ENCODE measurements around the gene GMPR2.

Gene GMPR2

GRCh38 chr14:24254630-24255392, 22.1 kb downstream of the GMPR2 start:
- no peak overlapping the region for H3K27ac ChIP-seq (ENCODE audit: low read depth, low read length)
- no peaks in the 10 kb centered on the region for H3K27me3 ChIP-seq (ENCODE audit: insufficient read depth, low read length)
- no peaks in the 10 kb centered on the region for H3K36me3 ChIP-seq (ENCODE audit: insufficient read depth, low read length)
- no peak overlapping the region for H3K4me3 ChIP-seq (ENCODE audit: low read depth, low read length)
- H3K79me2 ChIP-seq (ENCODE audit: control insufficient read depth, insufficient read depth, low read length, unreplicated experiment): no peaks in the 10 kb centered on the region
- H3K4me1 ChIP-seq (ENCODE audit: control insufficient read depth, insufficient read depth, low read length, unreplicated experiment): peaks cover 29% of the 10 kb centered on the region
- H2AFZ ChIP-seq (ENCODE audit: low read length, unreplicated experiment): no peak overlapping the region

GRCh38 chr14:24255438-24255837, 22.7 kb downstream of the GMPR2 start:
- no peak overlapping the region for H2AFZ ChIP-seq (ENCODE audit: low read length, unreplicated experiment)
- no peak overlapping the region for H3K27ac ChIP-seq (ENCODE audit: low read depth, low read length)
- no peaks in the 10 kb centered on the region for H3K36me3 ChIP-seq (ENCODE audit: insufficient read depth, low read length)
- H3K4me1 ChIP-seq (ENCODE audit: control insufficient read depth, insufficient read depth, low read length, unreplicated experiment): peaks cover 27% of the 10 kb centered on the region
- no peaks in the 10 kb centered on the region for H3K79me2 ChIP-seq (ENCODE audit: control insufficient read depth, insufficient read depth, low read length, unreplicated experiment)
- no peaks in the 10 kb centered on the region for H3K27me3 ChIP-seq (ENCODE audit: insufficient read depth, low read length)
- no peak overlapping the region for H3K4me3 ChIP-seq (ENCODE audit: low read depth, low read length)

- H3K27ac ChIP-seq (ENCODE audit: low read depth, low read length): no peak overlapping the region
- no peak overlapping the region for H3K4me3 ChIP-seq (ENCODE audit: low read depth, low read length)
- H3K27me3 ChIP-seq (ENCODE audit: insufficient read depth, low read length): no peaks in the 10 kb centered on the region
- H3K36me3 ChIP-seq (ENCODE audit: insufficient read depth, low read length): no peaks in the 10 kb centered on the region
- no peak overlapping the region for H2AFZ ChIP-seq (ENCODE audit: low read length, unreplicated experiment)
- no peaks in the 10 kb centered on the region for H3K79me2 ChIP-seq (ENCODE audit: control insufficient read depth, insufficient read depth, low read length, unreplicated experiment)
- peaks cover 20% of the 10 kb centered on the region for H3K4me1 ChIP-seq (ENCODE audit: control insufficient read depth, insufficient read depth, low read length, unreplicated experiment)
Measured at GRCh38 chr14:24255931-24256711, 23.4 kb downstream of the GMPR2 start.

- no peak overlapping the region for H3K27ac ChIP-seq (ENCODE audit: low read depth, low read length)
- no peaks in the 10 kb centered on the region for H3K27me3 ChIP-seq (ENCODE audit: insufficient read depth, low read length)
- H3K79me2 ChIP-seq (ENCODE audit: control insufficient read depth, insufficient read depth, low read length, unreplicated experiment): no peaks in the 10 kb centered on the region
- H3K4me1 ChIP-seq (ENCODE audit: control insufficient read depth, insufficient read depth, low read length, unreplicated experiment): peaks cover 13% of the 10 kb centered on the region
- no peaks in the 10 kb centered on the region for H3K36me3 ChIP-seq (ENCODE audit: insufficient read depth, low read length)
- H2AFZ ChIP-seq (ENCODE audit: low read length, unreplicated experiment): no peak overlapping the region
- H3K4me3 ChIP-seq (ENCODE audit: low read depth, low read length): no peak overlapping the region
Measured at GRCh38 chr14:24256960-24257359, 24.2 kb downstream of the GMPR2 start.

GRCh38 chr14:24258119-24258518, 25.4 kb downstream of the GMPR2 start:
- H3K4me1 ChIP-seq (ENCODE audit: control insufficient read depth, insufficient read depth, low read length, unreplicated experiment): peaks cover 8% of the 10 kb centered on the region
- H3K27me3 ChIP-seq (ENCODE audit: insufficient read depth, low read length): no peaks in the 10 kb centered on the region
- no peaks in the 10 kb centered on the region for H3K79me2 ChIP-seq (ENCODE audit: control insufficient read depth, insufficient read depth, low read length, unreplicated experiment)
- no peak overlapping the region for H3K4me3 ChIP-seq (ENCODE audit: low read depth, low read length)
- H2AFZ ChIP-seq (ENCODE audit: low read length, unreplicated experiment): no peak overlapping the region
- H3K27ac ChIP-seq (ENCODE audit: low read depth, low read length): no peak overlapping the region
- H3K36me3 ChIP-seq (ENCODE audit: insufficient read depth, low read length): no peaks in the 10 kb centered on the region

GRCh38 chr14:24258548-24259265, 26.0 kb downstream of the GMPR2 start:
- no peak overlapping the region for H3K27ac ChIP-seq (ENCODE audit: low read depth, low read length)
- H3K27me3 ChIP-seq (ENCODE audit: insufficient read depth, low read length): no peaks in the 10 kb centered on the region
- H3K4me1 ChIP-seq (ENCODE audit: control insufficient read depth, insufficient read depth, low read length, unreplicated experiment): peaks cover 8% of the 10 kb centered on the region
- no peaks in the 10 kb centered on the region for H3K79me2 ChIP-seq (ENCODE audit: control insufficient read depth, insufficient read depth, low read length, unreplicated experiment)
- H3K36me3 ChIP-seq (ENCODE audit: insufficient read depth, low read length): no peaks in the 10 kb centered on the region
- H3K4me3 ChIP-seq (ENCODE audit: low read depth, low read length): no peak overlapping the region
- no peak overlapping the region for H2AFZ ChIP-seq (ENCODE audit: low read length, unreplicated experiment)

GRCh38 chr14:24259282-24260025, 26.7 kb downstream of the GMPR2 start:
- peaks cover 8% of the 10 kb centered on the region for H3K4me1 ChIP-seq (ENCODE audit: control insufficient read depth, insufficient read depth, low read length, unreplicated experiment)
- H3K27me3 ChIP-seq (ENCODE audit: insufficient read depth, low read length): no peaks in the 10 kb centered on the region
- H3K36me3 ChIP-seq (ENCODE audit: insufficient read depth, low read length): no peaks in the 10 kb centered on the region
- no peak overlapping the region for H3K4me3 ChIP-seq (ENCODE audit: low read depth, low read length)
- no peak overlapping the region for H3K27ac ChIP-seq (ENCODE audit: low read depth, low read length)
- H3K79me2 ChIP-seq (ENCODE audit: control insufficient read depth, insufficient read depth, low read length, unreplicated experiment): no peaks in the 10 kb centered on the region
- no peak overlapping the region for H2AFZ ChIP-seq (ENCODE audit: low read length, unreplicated experiment)

- Histone ChIP-seq H3K4me1 (ENCODE audit: control insufficient read depth, insufficient read depth, low read length, unreplicated experiment) (peaks cover 8% of the 10 kb centered on the region), H2AFZ (ENCODE audit: low read length, unreplicated experiment) (no peak overlapping the region), H3K27me3 (ENCODE audit: insufficient read depth, low read length) (no peaks in the 10 kb centered on the region), H3K79me2 (ENCODE audit: control insufficient read depth, insufficient read depth, low read length, unreplicated experiment) (no peaks in the 10 kb centered on the region), H3K27ac (ENCODE audit: low read depth, low read length) (no peak overlapping the region), H3K4me3 (ENCODE audit: low read depth, low read length) (no peak overlapping the region), H3K36me3 (ENCODE audit: insufficient read depth, low read length) (no peaks in the 10 kb centered on the region)
Measured at GRCh38 chr14:24260026-24260779, 27.5 kb downstream of the GMPR2 start.

GRCh38 chr14:24260780-24261157, 28.0 kb downstream of the GMPR2 start:
- Histone ChIP-seq H2AFZ (ENCODE audit: low read length, unreplicated experiment) (no peak overlapping the region), H3K27ac (ENCODE audit: low read depth, low read length) (no peak overlapping the region), H3K4me3 (ENCODE audit: low read depth, low read length) (no peak overlapping the region), H3K27me3 (ENCODE audit: insufficient read depth, low read length) (no peaks in the 10 kb centered on the region), H3K4me1 (ENCODE audit: control insufficient read depth, insufficient read depth, low read length, unreplicated experiment) (peaks cover 8% of the 10 kb centered on the region), H3K36me3 (ENCODE audit: insufficient read depth, low read length) (no peaks in the 10 kb centered on the region), H3K79me2 (ENCODE audit: control insufficient read depth, insufficient read depth, low read length, unreplicated experiment) (no peaks in the 10 kb centered on the region)

Measured in ACC112 (cell line).